Esophagus mucosa (tissue), 1 donor: Measurements from ENCODE around the gene TRAPPC13. TPM values are rescaled to one million over a fixed set of nuclear protein-coding genes. Genes with fewer than 3 reads are reported as not detected.
"Not testable (repeated sequence)": the region's sequence is repeated elsewhere in the genome, so short reads cannot be mapped to it uniquely, and the experiment has no call there.

Experiments used
- ATAC-seq: fragments of 200-7000 bp; cut with Tn5 transposase; one replicate; pipeline ENCODE4 v1.9.1; 2020
- total RNA-seq: library from RNA; stranded (reverse); gene quantifications from one replicate; pipeline ENCODE4 v1.2.4, GENCODE V29; 2023
- donor health status: DM: yes; HTN: yes; CAD: no.

The TRAPPC13 gene, protein sequence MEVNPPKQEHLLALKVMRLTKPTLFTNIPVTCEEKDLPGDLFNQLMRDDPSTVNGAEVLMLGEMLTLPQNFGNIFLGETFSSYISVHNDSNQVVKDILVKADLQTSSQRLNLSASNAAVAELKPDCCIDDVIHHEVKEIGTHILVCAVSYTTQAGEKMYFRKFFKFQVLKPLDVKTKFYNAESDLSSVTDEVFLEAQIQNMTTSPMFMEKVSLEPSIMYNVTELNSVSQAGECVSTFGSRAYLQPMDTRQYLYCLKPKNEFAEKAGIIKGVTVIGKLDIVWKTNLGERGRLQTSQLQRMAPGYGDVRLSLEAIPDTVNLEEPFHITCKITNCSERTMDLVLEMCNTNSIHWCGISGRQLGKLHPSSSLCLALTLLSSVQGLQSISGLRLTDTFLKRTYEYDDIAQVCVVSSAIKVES
- total RNA-seq = 18.9 TPM

DNA sequence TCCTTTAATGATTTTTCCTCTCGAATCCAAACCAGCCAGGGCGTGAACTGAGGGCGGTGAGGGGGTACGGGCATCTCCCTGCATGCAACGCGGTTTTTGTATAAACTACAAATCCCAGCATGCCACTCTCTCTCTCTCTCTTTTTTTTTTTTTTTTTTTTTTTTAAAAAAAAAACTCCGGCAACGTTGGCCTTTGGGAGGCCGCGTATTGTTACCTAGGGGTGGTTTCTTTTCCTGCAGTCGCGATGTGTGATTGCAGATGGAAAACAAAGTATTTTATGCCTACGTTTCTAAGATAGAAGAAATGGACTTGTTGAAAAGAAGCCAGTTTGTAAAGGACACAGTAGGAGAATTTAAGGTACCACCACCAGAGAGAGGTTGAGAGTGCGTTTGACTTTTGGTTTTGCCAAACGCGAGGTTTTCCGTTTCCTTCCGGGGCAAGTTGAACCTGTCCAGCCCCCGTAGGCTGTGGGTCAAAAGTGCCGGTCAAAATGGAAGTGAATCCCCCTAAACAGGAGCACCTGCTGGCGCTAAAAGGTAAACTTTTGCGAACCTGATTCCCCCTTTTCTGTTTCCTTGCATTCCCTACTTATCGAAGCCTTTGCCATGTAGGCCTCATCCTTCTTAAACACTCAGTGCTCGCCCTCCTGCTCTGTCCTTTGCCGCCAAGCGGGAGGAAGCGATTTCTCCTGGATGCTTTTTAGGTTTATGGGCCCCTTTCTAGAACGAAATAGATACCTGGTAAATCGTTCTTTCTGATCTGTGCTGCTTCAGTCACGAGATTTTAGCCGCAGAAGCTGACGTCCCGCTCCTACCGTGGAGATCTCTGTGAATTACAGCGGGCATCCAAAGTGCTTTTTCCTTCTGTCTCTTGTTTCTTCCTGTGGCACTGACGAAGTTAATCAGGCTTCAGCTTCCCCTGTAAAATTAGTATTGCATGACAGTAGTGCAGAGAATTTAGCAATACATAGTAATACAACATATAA lies at the start of gene TRAPPC13, which contains the start of gene SHLD3:
Gene TRAPPC13 (plus strand): TSS at position 457 of the 985 bp plus-strand sequence. CDS start 34 bp downstream, at position 491.
Gene SHLD3 (plus strand): TSS at position 457 of the 985 bp plus-strand sequence. CDS start 4,561 bp downstream, outside the sequence.
- peak; percentile 91 for ATAC-seq

DNA sequence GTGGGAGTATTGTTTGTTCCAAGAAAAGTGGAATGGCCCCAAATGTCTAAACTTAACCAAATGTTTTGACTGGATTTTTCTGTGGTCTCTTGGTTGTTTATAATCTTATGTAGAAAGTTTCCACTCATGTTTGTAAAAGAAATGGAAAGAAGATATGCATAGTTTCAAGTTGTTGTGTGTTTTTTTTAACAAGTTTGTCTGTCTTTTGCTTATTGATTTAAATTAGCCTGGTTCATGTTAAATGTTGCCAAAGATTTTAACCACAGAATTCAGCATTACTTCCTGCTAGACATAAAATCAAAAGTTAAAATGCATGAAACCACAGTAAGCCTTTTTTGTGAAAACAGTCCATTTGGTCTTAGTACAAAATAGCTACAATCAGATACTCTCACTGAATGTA lies 47.7 kb upstream of the TRAPPC13 start:
- no peak for ATAC-seq

DNA sequence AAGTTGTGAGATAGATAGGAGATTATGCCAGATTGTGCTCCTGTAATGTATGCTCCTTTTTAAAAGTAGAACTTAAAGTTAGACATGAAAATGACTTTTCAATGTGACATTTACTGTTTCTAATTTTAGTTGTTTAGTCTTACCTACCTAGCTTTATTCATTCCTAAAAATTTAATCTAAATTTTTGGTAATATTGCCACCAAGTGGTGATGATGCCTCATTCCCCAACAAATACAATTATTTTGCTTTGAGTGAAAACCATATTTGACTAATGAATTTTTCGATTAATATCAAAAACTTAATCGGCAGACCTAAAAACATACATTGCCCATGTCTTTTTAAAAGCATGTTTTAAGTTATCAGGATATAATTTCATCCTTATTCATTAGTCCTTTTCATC lies 36.1 kb upstream of the TRAPPC13 start:
- ATAC-seq = no peak

DNA sequence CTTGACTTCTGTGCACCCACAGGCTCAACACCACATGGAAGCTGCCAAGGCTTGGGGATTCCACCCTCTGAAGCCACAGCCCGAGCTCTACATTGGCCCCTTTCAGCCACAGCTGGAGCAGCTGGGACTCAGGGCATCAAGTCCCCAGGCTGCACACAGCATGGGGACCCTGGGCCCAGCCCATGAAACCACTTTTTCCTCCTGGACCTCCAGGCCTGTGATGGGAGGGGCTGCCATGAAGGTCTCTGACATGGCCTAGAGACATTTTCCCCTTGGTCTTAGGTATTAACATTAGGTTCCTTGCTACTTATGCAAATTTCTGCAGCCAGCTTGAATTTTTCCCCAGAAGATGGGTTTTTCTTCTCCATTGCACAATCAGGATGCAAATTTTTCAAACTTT lies 23.1 kb upstream of the TRAPPC13 start:
- not testable (repeated sequence) for ATAC-seq

DNA sequence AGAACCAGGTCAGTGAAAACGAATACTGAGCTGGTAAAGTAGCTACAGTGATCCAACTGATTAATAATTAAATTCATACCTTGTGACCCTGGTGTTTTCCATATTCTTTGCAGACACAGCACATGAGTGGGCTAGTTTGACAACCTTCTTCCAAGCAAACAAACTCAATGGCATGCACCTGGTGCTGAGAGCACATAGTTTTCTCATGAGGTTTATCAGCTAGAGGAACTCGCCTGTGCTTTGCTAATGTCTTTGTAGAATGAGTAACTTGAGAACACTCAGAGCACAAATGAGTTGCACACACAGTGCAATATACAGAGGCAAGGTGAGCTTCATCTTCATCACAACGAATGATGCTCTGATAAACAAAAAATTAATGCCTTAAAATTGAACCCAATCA lies 13.3 kb upstream of the TRAPPC13 start:
- no peak for ATAC-seq

DNA sequence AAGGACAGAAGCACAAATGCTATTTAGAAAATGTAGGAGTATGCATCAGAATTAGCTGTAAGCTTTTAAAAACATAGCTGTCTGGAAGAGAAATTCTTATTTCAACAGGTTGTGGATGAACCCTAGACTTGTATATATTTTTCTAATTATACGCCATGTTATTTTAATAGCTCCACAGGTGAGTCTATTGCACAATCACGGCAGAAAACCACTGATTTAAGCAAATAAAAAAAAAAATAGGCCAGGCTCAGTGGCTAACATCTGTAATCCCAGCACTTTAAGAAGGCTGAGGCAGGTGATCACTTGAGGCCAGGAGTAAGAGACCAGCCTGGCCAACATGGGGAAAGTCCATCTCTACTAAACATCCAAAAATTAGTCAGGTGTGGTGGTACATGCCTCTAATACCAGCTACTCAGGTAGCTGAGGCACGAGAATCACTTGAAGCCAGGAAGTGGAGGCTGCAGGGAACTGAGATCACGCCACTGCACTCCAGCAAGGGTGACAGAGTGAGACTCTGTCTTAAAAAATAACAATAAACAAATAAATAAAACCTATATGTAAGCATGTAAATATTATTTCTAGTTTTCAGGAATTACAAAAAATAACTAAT lies 12.4 kb upstream of the TRAPPC13 start:
- ATAC-seq = no peak

DNA sequence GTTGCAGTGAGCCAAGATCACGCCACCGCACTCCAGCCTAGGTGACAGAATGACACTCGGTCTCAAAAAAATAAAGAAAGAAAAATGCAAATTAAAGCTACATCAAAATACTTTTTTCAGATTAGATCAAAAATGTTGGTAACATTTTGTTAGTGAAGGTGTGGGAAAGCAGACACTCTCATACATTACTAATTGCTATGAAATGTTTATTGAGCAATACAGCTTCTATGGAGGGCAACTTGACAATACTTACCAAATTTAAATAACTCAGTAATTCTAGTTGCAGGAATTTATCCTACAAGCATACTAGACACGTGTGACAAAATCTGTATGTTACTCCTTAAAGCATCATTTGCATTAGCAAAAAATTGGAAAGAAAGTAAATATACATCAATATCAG lies 4.8 kb upstream of the TRAPPC13 start:
- ATAC-seq = no peak

DNA sequence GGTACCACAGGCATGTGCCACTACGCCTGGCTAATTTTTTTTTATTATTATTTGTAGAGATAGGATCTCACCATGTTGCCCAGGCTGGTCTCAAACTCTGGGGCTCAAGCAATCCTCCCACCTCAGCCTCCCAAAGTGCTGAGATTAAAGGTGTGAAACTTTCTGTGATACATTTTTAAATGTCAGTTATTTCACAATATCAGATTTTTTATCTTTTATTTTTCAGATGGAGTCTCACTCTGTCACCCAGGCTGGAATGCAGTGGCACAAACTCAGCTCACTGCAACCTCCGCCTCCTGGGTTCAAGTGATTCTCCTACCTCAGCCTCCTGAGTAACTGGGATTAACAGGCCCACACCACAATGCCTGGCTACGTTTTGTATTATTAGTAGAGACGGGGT lies 2.9 kb upstream of the TRAPPC13 start:
- ATAC-seq = not testable (repeated sequence)

DNA sequence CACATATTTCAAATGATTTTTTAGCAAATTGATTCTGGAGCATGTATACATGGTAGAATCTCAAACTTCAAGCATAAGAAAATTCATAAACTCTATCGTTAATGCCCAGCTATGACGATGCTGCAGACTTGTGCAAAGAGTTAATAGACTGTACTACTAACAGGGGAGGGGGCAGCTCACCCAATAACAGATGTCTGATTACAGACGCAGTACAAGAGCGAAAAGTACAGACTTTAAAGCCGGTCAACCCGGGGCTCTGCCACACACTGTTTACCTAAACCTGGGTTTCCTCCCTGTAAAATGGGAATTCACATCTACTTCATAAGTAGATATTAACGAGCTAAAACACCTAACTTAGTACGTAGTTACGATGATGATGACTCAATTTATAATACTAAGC lies 1.3 kb upstream of the TRAPPC13 start:
- ATAC-seq = no peak

DNA sequence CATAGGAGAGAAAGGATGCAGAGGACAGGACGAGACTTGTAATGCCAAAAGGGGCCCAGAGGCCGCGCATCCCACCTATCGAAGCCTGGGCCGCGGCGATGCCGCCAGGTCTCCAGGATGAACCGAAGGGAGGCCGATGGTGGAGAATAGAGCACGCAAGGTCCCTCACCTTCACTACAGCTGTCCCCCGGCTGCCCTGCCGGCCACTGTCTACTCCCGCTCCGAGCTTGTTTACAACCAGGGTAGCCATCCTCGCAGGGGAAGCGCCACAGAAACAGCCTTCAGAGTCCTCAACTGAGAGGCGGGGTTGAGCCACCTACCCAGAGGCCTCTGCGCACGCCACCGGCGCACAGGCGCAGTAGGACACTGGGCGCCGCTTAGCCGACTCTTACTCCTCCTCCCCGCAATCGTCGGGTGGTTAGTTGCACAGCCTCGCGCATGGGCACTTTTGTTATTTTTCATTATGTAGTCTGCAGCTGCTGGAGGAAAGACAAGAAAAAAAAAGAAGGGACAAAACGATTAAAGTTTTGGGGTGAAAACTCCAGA lies 729 bp upstream of the TRAPPC13 start, which contains the start of gene TRIM23:
Gene TRIM23 (minus strand): TSS at position 309 of the 546 bp plus-strand sequence. CDS start 59 bp downstream, at position 250.
- ATAC-seq = peak; percentile 99

DNA sequence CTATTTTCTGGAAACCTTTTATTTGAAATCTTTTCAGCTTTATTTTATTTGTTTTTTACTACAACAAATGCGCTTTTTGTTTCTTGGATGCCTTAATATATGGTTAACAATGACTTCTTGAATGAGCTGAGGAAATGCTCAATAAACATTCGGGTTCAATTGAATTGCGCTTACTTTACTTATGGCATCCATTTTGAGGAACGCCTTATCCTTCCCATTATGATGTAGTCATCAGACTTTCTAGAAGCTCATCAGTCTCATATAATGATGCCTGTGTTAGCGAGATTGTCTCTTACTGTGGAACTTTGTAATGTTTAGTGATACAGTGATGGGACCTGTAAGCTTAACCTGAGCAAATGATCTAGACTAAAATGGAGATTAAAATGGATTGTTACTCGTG lies 916 bp downstream of the TRAPPC13 start:
- ATAC-seq = no peak

DNA sequence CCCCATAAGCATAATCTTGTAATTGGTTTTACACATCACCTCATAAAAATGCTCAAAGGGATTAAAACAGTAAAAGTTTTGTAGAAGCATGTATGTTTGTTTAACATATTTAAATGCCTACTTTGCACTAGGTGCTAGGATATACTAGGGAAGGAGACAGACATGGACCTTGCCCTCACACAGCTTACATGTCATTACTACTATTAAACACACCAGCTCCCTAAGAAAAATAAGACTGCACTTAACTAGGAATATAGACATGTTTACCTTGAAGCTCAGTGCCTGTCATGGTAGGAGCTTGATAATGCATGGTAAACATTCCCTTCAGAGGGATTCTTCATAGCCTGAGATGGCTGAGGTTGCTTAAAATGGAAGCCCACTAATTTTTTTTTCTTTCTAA lies 6.2 kb downstream of the TRAPPC13 start:
- ATAC-seq = no peak

DNA sequence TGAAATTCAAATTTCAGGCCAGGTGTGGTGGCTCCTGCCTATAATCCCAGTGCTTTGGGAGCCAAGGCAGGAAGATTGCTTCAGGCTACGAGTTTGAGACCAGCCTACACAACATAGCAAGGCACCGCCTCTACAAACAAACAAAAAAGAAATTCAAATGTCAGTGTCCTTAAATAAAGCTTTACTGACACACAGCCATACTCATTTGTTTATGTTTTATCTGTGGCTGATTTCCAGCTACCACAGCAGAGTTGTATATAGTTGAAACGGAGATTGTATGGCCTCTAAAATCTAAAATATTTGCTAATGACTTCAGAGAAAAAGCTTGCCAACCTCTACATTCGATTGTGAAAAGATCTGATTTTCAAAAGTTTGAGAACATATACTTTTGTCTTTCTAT lies 15.4 kb downstream of the TRAPPC13 start:
- ATAC-seq = no peak

DNA sequence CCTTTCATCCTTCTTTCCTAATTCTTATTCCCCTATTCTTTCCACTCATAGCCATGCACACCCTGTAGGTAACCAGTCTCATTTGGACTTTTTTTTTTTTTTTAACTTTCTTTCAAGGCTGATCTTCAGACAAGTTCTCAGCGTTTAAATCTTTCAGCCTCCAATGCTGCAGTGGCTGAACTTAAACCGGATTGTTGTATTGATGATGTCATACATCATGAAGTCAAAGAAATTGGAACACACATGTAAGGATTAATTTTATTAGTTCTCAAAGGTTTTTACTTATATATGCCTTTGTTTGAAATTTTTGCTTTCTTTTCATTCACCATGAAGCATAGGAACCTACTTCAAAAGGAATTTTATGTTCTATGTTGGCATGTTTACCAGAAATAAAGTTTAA lies 22.1 kb downstream of the TRAPPC13 start:
- ATAC-seq = no peak

DNA sequence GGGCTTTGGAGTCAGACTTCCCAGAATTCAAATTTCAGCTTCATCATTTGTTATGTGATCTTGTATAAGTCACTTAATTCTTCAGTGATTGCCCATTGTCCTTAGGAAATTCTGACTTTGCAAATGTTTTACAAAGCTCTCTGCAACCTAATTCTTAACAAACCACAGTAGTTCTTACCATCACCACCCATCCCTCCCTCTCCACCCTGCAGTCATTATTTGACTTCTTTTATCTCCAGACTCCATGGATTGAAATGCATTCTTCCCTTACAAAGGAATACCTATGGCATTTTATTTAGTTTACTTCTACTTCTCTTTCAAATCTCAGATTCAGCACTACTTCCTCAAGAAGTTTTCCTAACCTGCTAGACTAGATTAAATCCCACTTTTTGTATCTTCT lies 23.1 kb downstream of the TRAPPC13 start:
- no peak for ATAC-seq

DNA sequence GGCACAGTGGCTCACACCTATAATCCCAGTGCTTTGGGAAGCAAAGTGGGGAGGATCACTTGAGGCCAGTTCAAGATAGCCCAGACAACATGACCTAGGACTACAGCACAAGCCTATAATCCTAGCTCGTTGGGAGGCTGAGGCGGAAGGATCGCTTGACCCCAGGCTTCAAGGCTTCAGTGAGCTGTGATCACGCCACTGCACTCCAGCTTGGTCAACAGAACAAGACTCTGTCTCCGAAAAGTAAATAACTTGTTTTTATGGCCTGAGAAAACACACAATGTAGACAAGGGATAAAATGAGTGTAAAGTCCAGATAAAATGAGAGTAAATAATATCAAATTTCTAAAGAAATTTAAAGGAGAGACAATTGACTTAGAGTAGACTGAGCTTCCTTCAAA lies 26.3 kb downstream of the TRAPPC13 start:
- ATAC-seq = no peak

DNA sequence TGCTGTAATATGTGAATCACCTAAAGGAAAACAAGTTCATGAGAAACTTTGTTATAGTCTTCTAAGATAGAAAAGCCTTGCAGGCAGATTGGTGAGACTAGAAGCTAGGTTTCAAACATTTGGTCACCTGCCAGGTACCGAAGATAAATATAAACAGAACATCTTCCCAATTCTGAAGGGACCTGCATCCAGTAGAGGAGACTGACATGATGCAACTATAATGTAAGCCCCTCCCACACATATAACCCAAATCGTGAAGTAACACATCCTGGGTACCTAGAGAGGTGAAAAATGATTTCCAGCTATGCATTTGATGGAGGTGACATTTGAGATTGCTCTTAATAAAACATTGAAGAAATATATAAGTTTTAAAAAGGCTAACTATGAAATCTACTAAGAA lies 29.9 kb downstream of the TRAPPC13 start:
- ATAC-seq = no peak

DNA sequence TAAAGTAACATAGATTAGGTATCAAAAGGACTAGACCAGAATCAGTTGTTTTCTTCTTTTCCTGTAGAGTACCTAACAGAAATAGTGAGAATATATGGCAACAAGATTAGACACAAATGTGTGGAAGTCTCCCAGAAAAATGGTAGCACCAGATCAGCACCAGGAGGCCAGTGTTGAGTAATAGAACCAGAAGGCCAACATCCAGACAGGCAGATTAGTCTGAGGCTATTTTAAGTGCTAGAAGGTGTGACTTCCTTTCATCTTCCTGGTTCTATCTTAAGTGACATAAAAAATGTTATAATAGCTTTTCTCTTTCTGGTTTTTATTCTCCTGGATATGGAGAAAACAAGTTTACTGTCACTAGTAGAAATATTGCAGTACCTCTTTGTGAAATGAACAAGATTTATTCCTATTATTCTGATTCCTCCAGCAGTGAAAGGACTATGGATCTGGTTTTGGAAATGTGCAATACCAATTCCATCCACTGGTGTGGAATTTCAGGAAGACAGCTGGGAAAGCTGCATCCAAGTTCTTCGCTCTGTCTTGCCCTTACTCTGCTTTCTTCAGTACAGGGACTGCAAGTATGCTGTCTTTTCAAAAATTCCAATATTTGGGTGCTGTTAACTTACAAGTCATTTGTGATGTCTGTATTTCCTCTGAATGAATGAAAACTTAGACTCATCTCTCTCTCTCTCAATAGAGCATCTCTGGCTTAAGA lies 39.1 kb downstream of the TRAPPC13 start:
- no peak for ATAC-seq

DNA sequence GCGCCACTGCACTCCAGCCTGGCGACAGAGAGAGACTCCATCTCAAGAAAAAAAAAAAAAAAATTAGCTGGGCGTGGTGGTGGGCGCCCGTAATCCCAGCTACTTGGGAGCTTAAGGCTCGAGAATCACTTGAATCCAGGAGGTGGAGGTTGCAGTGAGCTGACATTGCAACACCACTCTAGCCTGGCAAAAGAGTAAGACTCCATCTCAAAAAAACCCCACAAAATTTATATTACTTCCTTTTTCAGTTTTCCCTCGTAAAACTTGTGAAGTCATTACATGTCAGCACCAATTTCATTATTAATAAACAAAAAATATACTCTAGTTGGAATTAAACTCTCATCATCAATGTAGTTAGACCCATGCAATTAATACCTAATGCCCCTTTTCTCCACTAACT lies 43.9 kb downstream of the TRAPPC13 start:
- ATAC-seq = no peak

DNA sequence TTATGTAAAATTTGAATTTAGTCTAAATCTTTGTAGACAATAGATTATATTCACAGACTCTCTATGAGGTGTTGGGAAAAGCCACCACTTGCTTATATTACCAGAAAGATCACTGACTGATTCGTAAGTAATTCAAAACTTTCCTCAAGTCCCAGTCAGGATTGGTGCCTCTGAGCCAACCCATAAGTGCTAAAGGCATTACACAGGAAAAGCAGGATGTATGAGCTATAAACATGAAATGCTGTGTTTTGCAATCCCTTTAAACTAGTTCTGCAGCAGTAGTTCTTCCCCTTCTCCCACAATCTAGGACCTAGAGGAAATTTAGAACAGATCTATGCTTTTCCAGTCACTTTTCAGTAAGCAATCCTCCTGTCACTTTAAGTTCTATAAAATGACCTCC lies 48.0 kb downstream of the TRAPPC13 start:
- peak; percentile 72 for ATAC-seq

DNA sequence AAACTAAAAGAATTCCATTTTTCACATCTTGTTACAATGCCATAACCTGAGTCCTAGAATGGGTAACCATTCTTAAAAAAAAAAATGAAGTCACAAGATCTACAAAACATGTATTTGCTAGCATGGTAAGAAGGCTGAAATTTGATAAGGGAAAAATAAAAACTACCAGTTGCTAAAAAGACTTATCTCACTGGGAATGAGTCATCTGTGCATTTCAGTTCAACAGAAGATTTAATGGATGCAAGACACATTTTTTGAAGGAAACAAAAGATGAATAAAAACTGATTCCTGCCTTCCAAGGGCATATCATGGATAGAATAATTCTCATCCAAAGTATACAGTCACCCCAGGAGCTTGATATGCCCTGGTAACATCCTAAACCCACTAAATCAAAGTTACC lies 49.9 kb downstream of the TRAPPC13 start:
- no peak for ATAC-seq

DNA sequence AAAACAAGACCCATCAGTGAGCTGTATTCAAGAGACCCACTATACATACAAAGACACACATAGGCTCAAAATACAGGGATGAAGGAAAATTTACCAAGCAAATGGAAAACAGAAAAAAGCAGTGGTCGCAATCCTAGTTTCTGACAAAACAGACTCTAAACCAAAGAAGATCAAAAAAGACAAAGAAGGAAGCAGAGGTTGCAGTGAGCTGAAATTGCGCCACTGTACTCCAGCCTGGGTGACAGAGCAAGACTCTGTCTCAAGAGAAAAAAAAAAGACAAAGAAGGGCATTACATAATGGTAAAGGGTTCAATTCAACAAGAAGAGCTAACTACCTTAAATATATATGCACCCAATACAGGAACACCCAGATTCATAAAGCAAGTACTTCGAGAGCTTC lies 51.2 kb downstream of the TRAPPC13 start:
- not testable (repeated sequence) for ATAC-seq
